HG03025 (cell line): ENCODE measurements around the gene IDE.

Source experiments
- ATAC-seq: cut with Tn5 transposase; IDR thresholded peaks from one replicate; pipeline ENCODE4 v1.9.1; 2021; ENCODE audit warnings: mild to moderate bottlenecking, moderate library complexity; ENCODE audit not compliant: unreplicated experiment, low FRiP score

The IDE gene

GRCh38 chr10:92569071-92569470, 4.8 kb downstream of the IDE start:
- ATAC-seq, result no peak

DNA sequence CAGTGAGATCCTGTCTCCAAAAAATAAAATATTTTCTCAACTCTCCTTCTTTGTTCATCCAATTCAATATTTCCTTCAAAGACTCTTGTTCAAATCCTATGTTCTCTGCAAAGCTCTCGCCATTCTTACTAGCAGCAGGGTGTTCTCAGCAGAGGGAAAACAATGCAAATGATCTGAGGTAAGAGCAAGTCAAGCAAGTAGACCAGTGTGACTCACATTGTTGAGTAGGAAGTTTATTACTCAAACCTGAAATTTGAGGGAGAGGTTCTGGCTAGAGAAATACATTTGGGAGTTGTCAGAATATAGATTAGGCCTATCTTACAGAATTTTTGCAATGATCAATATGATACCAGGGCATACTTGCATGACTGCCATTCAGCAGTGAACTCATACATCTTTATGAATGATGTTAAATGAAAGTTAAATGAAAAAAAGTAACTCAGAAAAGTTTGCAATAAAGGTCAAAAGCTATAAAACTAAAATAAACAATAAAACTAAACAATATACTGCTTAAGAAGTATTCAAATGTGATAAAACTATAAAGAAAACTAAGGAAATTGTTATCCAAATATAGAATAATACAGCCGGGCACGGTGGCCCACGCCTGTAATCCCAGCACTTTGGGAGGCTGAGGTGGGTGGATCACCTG, 5.8 kb downstream of the IDE start:
- ATAC-seq, result no peak

DNA sequence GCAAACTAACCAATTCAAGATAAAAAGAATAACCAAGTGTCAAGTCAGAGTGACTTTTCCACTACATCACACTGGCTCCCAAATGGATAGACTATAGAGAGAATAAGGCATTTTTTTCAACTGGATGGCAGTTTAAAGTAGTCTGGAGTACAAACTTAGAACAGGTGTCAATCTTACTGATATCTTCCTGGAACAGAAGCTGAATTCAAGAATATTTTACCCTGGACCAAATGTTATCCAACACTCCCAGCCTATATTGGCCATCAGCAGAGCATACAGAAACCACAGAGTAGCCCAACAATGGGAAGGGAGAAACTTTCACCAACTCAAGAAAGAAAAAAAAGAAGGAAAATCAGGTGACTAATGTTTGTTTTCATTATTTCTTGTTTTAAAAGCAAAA, 11.5 kb downstream of the IDE start:
- no peak for ATAC-seq

DNA sequence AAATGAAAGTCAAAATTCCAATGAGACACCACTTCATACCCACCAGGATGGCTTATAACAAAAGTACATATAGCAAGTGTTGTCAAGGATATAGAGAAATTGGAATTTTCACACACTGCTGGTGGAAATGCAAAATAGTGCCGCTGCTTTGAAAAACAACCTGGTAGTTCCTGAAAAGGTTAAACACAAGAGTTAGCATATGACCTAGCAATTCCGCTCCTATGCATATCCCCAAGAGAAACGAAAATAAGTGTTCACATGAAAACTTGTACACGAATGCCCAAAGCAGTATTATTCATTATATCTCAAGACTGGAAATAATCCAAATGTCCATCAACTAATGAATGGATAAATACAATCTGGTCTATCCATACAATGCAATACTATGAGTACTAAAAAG, 14.8 kb downstream of the IDE start:
- no peak for ATAC-seq

DNA sequence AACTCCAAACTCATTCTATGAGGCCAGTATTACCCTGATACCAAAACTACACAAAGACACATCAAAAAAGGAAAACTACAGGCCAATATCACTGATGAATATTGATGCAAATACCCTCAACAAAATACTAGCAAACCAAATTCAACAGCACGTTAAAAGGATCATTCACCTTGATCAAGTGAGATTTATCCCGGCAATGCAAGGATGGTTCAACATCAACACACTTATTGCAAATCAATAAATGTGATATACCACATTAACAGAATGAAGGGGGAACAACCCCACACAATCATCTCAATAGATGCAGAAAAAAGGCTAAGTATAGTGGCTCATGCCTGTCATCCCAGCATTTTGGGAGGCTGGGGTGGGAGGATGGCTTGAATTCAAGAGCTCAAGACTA, 19.9 kb downstream of the IDE start:
- ATAC-seq, result no peak

GRCh38 chr10:92552310-92552709, 21.6 kb downstream of the IDE start:
- no peak for ATAC-seq

- ATAC-seq, result no peak
Observed at GRCh38 chr10:92550924-92551323, 23.0 kb downstream of the IDE start.

DNA sequence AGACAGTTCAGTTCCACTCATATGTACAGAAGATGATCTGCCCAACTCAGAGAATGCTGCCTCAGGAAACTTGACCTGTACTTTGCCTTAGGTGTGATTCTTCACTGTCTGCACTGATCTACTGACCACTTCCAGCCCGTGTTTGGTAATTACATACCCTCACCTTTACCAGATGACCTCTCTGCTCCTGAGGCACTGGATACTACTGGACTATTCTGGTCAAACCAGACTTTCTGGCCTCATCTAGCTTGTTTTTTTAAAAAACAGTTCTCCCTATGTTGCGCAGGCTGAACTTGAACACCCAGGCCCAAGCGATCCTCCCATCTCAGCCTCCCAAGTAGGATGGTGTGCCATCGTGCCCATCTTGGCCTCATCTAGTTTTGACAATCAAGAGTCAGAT, 26.2 kb downstream of the IDE start:
- no peak for ATAC-seq

DNA sequence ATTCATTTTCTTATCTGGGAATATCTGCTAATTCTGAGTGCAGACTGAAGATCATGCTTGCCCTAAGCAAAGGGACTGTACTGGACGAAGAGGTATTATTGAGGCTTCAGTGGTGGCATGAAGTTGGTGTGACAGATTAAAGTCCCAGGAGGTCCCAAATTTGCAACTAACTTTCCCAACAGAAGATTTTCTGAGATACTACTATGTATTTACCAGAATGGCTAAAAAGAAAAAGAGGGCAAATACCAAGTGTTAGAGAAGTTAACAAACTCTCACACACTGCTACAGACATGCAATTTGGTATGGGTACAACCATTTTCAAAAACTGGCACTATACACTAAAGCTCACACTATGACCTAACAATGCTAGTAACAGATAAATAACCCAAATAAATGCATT, 28.3 kb downstream of the IDE start:
- no peak for ATAC-seq

- ATAC-seq, result no peak
Observed at GRCh38 chr10:92544296-92544695, 29.6 kb downstream of the IDE start.

GRCh38 chr10:92542458-92542857, 31.4 kb downstream of the IDE start:
- ATAC-seq, result no peak

- ATAC-seq, result no peak
Observed at GRCh38 chr10:92541583-92541982, 32.3 kb downstream of the IDE start.

DNA sequence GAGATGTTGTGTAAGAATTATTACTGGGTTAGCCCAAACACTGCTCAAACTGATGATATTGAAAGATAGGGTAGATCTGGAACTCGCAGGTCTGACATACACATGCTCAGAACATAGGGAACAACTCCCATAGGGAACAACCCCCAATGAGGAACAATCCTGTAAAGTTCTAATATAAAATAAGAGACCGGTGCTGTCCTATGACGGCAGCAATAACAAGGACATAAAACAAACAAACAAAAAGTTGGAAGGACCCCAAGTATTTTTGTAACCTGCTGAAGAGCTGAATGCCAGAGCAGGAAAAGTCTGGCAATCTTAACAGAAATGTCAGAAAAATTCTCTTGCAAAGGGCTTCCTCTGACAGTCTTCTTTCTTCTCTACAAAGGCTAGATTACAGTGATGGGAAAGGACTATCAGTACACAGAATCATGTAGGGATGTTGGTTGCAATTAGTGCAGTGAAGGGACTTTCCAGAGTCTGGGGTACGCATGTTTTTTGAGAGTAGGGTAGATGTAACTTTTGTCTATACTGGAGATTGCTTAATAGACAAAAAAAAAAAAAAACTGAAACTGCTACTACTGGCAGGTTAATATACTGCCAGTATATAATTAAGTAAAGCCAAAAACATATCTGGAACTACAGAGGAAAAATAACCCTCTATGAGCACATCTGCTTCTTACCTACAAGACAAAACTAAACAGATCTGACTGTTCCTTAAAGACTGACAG, 35.5 kb downstream of the IDE start:
- no peak for ATAC-seq

DNA sequence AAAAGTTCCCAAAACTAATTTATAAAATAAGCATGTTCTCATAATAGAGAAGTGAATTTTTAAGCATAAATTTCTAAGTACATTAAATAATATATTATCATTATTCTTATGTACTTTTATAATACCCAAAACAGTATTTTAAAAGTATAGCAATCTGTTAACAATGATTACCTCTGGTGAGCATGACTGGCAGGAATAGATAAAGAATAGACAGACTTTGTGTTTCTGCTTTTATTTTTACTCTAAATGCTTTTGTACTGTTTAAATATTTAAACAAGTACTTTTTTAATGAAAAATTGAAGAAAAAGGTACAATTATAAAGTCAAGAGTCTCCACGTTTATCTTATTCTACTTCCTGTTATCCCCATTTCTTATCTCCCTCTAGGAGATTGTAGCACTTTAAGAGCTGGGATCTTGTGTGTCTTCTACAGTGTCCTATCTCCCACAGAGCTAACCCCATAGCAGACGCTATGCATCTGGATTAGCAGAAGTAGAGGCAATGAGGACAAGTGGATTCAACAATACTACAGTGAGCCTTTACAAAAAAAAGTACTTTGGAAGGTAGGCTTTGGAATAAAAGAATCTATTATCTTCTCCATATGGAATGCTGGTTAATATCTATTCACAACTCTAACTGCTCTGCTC, 42.9 kb downstream of the IDE start:
- no peak for ATAC-seq

DNA sequence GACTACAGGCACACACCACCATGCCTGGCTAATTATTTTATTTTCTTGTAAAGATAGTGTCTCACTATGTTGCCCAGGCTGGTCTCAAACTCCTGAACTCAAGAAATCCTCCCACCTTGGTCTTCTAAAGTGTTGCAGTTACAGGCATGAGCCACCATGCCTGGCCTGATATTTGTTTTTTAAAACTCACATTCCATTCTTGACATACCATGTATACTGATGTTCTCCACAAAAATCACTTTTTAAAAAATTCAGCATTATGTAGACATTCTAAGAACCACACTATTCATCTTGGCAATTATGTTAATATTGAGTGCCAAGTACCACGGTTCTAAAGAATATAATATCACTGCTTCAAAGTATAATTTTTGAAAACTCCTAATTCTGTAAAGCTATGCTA, 43.5 kb downstream of the IDE start:
- no peak for ATAC-seq

DNA sequence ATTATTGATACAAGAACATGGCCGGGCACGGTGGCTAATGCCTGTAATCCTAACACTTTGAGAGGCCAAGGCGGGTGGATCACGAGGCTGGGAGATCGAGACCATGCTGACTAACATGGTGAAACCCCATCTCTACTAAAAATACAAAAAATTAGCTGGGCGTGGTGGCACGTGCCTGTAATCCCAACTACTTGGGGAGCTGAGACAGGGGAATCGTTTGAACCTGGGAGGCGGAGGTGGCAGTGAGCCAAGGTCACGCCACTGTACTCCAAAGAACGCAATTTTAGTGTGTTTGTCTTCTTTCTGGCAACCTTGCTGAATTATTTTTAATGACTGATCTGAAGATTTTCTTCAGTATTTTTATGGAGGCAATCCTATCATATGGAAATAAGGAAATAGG, 46.2 kb downstream of the IDE start:
- ATAC-seq, result no peak

DNA sequence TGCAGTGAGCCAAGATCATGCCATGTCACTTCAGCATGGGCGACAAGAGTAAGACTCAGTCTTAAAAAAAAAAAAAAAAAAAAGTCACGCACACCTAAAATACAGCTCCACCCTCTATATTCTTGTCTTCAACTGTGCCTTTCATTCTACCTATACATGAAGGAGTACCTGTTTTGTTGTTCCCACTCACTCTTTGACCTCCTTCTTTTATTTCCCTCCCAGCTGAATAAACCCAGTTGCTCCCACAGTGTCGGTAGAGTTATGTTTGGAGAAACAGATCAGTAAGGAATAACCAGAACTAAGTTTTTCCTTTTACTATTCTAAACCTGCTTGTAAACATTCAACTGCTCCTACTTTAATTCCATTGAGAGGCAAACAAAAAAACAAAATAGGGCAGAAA, 50.3 kb downstream of the IDE start:
- no peak for ATAC-seq

GRCh38 chr10:92517034-92517655, 56.7 kb downstream of the IDE start:
- peak; percentile 57 for ATAC-seq

- ATAC-seq, result no peak
Observed at GRCh38 chr10:92508866-92509265, 65.0 kb downstream of the IDE start.

DNA sequence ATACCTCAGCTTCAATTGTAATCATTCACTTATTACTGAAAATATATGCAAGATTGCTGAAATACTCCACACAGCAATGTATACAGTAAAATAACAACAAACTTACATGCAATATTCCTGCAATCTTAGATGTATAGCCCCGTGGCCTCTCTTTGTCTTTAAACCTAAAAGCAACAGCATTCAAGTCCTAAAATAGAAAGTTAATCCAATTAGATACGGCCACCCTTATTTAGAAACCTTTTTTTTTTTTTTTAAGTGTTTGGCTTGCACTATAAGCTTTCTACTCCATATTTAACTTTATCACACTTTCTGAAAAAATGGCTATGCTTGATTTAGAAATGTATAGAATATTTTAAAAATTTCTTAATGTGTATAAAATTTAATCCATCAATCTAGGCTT, 67.6 kb downstream of the IDE start:
- no peak for ATAC-seq

GRCh38 chr10:92505044-92505443, 68.8 kb downstream of the IDE start:
- ATAC-seq, result no peak
